DND-41 (cell line): ENCODE data around the gene EVA1C.

Experiments used
- ATAC-seq: fragments of 200-7000 bp; cut with Tn5 transposase; 3 replicates; pipeline ENCODE4 v1.9.1; 2021; ENCODE audit warnings: low read depth; ENCODE audit not compliant: insufficient read depth
- DNase-seq: peaks from one replicate; pipeline ENCODE4 v3.0.0-alpha.2; 2020
- H2AFZ ChIP-seq: 2 replicates; pipeline ENCODE4 v1.6.0; 2012; ENCODE audit warnings: low read depth, low read length
- H3K27ac ChIP-seq: 2 replicates; pipeline ENCODE4 v1.5.1; 2012; ENCODE audit warnings: low read length, inconsistent platforms
- H3K27me3 ChIP-seq: fragments of 200-600 bp; sonication (generic); 2 replicates; pipeline ENCODE4 v1.6.0; 2012; ENCODE audit warnings: low read length, mild to moderate bottlenecking, inconsistent platforms; ENCODE audit not compliant: insufficient read depth, poor library complexity
- H3K36me3 ChIP-seq: 2 replicates; pipeline ENCODE4 v1.5.1; 2012; ENCODE audit warnings: low read length, inconsistent platforms; ENCODE audit not compliant: insufficient read depth
- H3K4me1 ChIP-seq: 2 replicates; pipeline ENCODE4 v1.5.1; 2012; ENCODE audit warnings: mild to moderate bottlenecking, low read length; ENCODE audit not compliant: insufficient read depth
- H3K4me2 ChIP-seq: 2 replicates; pipeline ENCODE4 v1.6.0; 2012; ENCODE audit warnings: mild to moderate bottlenecking, moderate library complexity, low read length, inconsistent platforms; ENCODE audit not compliant: insufficient read depth
- H3K4me3 ChIP-seq, 2 experiments: fragments of 200-600 bp in 1 of 2; shearing (Covaris generic) in 1 of 2; 2 replicates each; pipeline ENCODE4 v1.5.1; 2012 to 2016; ENCODE audit warnings: inconsistent platforms in 2 of 2, low read length in 2 of 2, mild to moderate bottlenecking in 2 of 2, low read depth in 1 of 2, moderate library complexity in 1 of 2
- H3K79me2 ChIP-seq: 2 replicates; pipeline ENCODE4 v1.6.0; 2012; ENCODE audit warnings: low read length, inconsistent platforms; ENCODE audit not compliant: insufficient read depth
- H3K9ac ChIP-seq: 2 replicates; pipeline ENCODE4 v1.6.0; 2012; ENCODE audit warnings: low read depth, mild to moderate bottlenecking, inconsistent platforms, low read length, moderate library complexity
- H3K9me3 ChIP-seq: 2 replicates; pipeline ENCODE4 v1.5.1; 2012; ENCODE audit warnings: low read length, moderate library complexity, mild to moderate bottlenecking, inconsistent platforms; ENCODE audit not compliant: insufficient read depth, severe bottlenecking
- H4K20me1 ChIP-seq: 2 replicates; pipeline ENCODE4 v1.6.0; 2012; ENCODE audit warnings: low read length; ENCODE audit not compliant: insufficient read depth
- EZH2 ChIP-seq: IDR thresholded peaks from 3 replicates; pipeline ENCODE4 v1.6.1; 2012; ENCODE audit warnings: borderline replicate concordance, low read depth, mild to moderate bottlenecking, moderate library complexity, low read length, inconsistent platforms; ENCODE audit not compliant: severe bottlenecking
- TF ChIP-seq, protein P1 (sequence below): IDR thresholded peaks from 2 replicates; pipeline ENCODE4 v1.5.1; 2012; ENCODE audit warnings: borderline replicate concordance, low read length, moderate library complexity, mild to moderate bottlenecking; ENCODE audit not compliant: poor library complexity, severe bottlenecking; ENCODE audit errors: extremely low read depth

Gene EVA1C

DNA sequence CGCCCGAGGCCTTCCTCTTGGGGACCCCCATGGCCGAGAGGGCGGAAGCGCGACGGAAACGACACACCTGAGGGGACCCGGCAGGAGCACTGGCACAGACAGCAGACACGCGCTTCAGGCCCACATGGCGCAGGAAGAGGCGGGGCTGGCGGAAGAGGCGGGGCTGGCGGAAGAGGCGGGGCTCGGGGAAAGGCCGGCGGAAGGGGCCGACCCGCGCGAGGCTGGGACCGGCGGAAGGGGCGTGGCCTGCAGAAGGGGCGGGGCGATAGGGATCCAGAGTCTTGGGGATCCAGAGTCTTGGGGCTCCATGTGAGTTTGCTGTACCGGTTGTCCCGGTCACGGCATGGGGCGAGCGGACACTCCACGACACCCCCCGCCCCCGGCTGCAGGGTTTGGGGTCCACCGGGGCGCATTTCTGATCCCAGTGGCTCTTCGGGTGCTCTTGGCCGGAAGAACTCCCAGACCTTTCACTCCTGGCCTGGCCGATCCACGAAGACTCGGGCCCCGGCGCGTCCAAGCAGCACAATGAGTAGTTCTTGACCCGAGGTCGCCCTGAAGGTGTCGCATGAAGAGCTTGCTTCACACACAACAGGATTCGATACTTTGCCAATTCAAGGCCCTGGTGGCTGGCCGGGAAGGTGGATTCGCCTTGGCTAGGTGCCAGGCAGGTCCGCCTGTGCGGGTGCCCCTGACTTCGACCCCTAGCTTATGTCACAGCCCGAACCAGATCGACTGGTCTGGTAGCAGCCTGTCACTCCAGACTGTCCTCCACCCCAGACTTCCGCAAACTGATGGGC is 19.4 kb upstream of the EVA1C start, which contains the start of gene URB1:
Gene URB1 (minus strand): TSS at position 133 of the 797 bp plus-strand sequence. CDS start 102 bp downstream, at position 31.
- peaks cover 28% of the 10 kb centered on the region for H3K4me1 ChIP-seq

DNA sequence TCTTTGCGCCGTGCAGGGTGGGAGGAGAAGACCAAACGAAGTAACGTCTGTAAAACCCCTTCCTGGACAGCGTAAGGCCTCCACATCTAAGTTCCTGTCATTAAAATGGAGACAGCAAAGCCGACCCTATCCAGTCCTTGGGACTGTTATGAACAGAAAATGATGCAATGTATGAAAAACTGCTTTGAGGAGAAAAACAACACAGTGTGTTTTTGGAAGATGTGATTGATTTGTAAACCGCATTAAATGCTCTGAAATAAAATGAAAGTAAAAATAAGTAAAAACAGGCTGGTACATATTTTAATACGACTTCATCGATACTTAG is 18.9 kb upstream of the EVA1C start:
- H3K4me2 ChIP-seq = peak overlapping the region; percentile 96

More for the DNA sequence above, 19.4 kb upstream of the EVA1C start, which contains the start of gene URB1:
- no peaks in the 10 kb centered on the region for H3K27me3 ChIP-seq
- TF ChIP-seq, protein P1, sequence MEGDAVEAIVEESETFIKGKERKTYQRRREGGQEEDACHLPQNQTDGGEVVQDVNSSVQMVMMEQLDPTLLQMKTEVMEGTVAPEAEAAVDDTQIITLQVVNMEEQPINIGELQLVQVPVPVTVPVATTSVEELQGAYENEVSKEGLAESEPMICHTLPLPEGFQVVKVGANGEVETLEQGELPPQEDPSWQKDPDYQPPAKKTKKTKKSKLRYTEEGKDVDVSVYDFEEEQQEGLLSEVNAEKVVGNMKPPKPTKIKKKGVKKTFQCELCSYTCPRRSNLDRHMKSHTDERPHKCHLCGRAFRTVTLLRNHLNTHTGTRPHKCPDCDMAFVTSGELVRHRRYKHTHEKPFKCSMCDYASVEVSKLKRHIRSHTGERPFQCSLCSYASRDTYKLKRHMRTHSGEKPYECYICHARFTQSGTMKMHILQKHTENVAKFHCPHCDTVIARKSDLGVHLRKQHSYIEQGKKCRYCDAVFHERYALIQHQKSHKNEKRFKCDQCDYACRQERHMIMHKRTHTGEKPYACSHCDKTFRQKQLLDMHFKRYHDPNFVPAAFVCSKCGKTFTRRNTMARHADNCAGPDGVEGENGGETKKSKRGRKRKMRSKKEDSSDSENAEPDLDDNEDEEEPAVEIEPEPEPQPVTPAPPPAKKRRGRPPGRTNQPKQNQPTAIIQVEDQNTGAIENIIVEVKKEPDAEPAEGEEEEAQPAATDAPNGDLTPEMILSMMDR = no peak
- TF ChIP-seq EZH2 = no peak
- H3K4me3 ChIP-seq = peak within 1 kb of the TSS; percentile 82 to 86
- peak within 1 kb of the TSS; percentile 61 for H3K27ac ChIP-seq
- H3K4me2 ChIP-seq = peak within 1 kb of the TSS; percentile 96
- H4K20me1 ChIP-seq = peaks cover 25% of the 10 kb centered on the region
- H3K36me3 ChIP-seq = peaks cover 18% of the 10 kb centered on the region; the same call in 1 of the 2 replicates
- peaks cover 44% of the 10 kb centered on the region for H3K79me2 ChIP-seq
- H3K9ac ChIP-seq = peak within 1 kb of the TSS; percentile 65
- H2AFZ ChIP-seq = peak within 1 kb of the TSS; percentile 89
- ATAC-seq (peak; percentile 97), DNase-seq (peak; percentile 94)
- H3K9me3 ChIP-seq = no peaks in the 10 kb centered on the region

DNA sequence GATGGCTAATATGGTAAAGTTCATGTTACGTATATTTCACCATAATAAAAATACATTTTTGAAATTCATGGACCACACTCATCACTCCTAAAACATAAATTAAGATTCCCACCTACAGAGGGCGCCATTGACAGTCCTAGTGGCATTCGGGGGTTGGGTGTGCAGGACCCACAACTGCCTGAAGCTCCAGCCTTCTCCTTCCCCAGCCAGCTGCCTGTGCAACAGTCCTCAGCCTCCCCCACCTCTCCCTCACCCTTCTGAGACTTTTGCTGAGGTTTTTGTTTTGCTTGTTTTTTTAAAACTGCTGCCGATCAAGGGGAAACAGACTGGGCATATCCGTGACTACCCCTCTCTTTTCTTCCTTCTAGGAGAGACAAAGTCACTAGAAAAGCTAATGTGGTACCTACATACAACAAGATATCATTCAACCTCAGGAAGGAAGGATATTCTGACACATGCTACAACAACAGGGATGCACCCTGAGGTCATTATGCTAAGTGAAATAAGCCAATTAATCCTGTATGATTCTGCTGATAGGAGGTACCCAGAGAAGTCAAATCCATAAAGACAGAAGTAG is 9.2 kb upstream of the EVA1C start:
- Histone ChIP-seq H3K79me2 (no peaks in the 10 kb centered on the region), H3K4me3 (no peak overlapping the region), H4K20me1 (no peaks in the 10 kb centered on the region), H3K27ac (no peak overlapping the region), H3K4me1 (no peaks in the 10 kb centered on the region), H3K9ac (no peak overlapping the region), H2AFZ (peak overlapping the region; percentile 55), H3K27me3 (peaks cover 6% of the 10 kb centered on the region), H3K9me3 (no peaks in the 10 kb centered on the region), H3K4me2 (no peak overlapping the region), H3K36me3 (no peaks in the 10 kb centered on the region)
- TF ChIP-seq EZH2 = no peak
- TF ChIP-seq, protein P1 = peak; percentile 69
- DNase-seq = peak; percentile 56
- peak; percentile 89 for ATAC-seq

More for the DNA sequence above, 18.9 kb upstream of the EVA1C start:
- TF ChIP-seq, protein P1 = no peak
- TF ChIP-seq EZH2 = no peak
- no peak for DNase-seq
- Histone ChIP-seq H3K9ac (peak overlapping the region; percentile 65), H2AFZ (peak overlapping the region; percentile 89), H3K79me2 (peaks cover 39% of the 10 kb centered on the region), H4K20me1 (peaks cover 19% of the 10 kb centered on the region), H3K36me3 (peaks cover 12% of the 10 kb centered on the region; the same call in 1 of the 2 replicates), H3K4me3 (peak overlapping the region; percentile 82 to 86; a peak in 3 of 4 replicates), H3K27me3 (no peaks in the 10 kb centered on the region), H3K4me1 (peaks cover 28% of the 10 kb centered on the region), H3K27ac (peak overlapping the region; percentile 61; the same call in 1 of the 2 replicates), H3K9me3 (no peaks in the 10 kb centered on the region)
- no peak for ATAC-seq
